ENCODE results near the gene METAP2.
A peak's percentile ranks its signal among the peaks of the same experiment; 100 is the strongest.
"Not testable (repeated sequence)": the region's sequence is repeated elsewhere in the genome, so short reads cannot be mapped to it uniquely, and the experiment has no call there.

METAP2 gene

DNA sequence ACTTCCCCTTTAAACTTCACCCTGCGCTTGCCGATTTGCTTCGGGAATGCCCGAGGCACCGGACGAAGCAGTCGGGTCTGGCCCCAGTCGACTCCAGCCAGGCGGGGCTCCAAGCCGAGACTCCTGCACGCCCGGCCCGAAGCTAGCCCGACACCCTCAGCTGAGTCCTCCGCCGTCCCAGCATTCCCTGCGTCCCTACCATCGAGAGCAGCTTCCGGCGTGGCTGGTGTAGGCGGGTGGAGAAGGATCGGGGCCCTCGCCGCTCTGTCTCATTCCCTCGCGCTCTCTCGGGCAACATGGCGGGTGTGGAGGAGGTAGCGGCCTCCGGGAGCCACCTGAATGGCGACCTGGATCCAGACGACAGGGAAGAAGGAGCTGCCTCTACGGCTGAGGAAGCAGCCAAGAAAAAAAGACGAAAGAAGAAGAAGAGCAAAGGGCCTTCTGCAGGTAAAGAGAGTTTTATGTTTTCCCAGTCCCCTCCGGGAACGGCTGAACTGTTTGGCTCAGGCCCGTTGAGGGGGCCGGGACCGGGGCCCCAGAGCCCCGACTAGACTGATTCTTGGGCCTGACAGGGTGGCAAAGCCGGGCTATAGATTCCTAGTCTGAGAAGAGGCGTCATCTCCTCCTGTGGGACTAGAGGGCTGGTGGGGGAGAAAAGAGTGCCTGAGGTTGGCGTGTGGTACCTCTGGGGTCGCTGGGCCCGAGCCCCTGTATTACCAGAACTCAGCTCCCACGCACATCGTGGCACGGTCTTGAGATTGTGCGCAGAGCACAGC lies at the start of gene METAP2:
Gene METAP2 (plus strand): TSS at position 269 of the 776 bp plus-strand sequence. CDS start 28 bp downstream, at position 297.
- DNase-seq: peak; percentile 75 to 84 (median 82)

DNA sequence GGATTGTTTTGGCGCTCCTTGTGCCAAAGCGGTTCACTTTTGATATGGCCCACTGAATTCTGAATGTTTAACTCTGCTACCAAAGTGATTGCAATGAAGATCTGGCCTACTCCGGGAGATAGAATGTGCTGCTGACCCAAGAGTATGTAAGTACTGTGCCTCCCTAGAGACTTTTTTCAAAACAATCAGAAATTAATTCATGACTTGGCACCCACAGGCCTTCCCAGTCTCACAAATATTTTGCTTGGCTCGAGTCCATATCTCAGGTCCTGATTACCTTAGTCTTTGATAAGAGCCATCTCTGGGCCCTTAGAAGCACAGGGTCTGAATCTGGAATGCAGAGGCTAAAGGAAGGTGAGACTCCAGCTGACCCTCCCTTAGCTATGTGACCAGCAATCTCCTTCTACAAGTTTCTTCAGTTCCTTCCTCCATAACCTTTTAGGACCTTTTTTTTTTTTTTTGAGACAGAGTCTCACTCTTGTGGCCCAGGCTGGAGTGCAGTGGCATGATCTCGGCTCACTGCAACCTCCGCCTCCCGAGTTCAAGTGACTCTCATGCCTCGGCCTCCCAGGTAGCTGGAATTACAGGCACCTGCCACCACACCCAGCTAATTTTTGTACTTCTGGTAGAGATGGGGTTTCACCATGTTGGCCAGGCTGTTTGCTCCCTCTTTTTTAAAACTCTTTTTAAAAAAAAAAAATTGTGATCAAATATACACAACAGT lies 49.5 kb upstream of the METAP2 start:
- no peak for DNase-seq

GRCh38 chr12:95429172-95429510 lies 44.8 kb upstream of the METAP2 start:
- DNase-seq: no peak

DNA sequence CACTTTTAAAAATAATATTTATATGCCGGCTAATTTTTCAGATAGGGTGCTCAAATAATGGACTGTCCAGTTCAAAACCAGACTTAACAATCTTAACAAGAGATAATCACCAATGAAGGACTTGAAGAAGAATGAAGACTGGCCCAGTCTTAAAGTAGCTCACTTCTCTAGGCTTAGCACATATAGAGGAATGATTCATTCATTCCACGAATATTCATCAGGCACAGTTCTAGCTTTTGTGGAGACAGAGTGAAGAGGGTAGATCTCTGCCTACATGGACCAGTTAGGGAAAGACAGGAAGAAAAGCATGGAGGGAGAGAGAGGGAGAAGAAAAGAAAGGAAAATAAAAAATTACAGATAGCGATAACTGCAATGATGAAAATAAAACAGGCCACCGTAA lies 42.8 kb upstream of the METAP2 start:
- DNase-seq: no peak

GRCh38 chr12:95435355-95435754 lies 38.6 kb upstream of the METAP2 start:
- no peak for DNase-seq

GRCh38 chr12:95437565-95437964 lies 36.4 kb upstream of the METAP2 start:
- no peak for DNase-seq

DNA sequence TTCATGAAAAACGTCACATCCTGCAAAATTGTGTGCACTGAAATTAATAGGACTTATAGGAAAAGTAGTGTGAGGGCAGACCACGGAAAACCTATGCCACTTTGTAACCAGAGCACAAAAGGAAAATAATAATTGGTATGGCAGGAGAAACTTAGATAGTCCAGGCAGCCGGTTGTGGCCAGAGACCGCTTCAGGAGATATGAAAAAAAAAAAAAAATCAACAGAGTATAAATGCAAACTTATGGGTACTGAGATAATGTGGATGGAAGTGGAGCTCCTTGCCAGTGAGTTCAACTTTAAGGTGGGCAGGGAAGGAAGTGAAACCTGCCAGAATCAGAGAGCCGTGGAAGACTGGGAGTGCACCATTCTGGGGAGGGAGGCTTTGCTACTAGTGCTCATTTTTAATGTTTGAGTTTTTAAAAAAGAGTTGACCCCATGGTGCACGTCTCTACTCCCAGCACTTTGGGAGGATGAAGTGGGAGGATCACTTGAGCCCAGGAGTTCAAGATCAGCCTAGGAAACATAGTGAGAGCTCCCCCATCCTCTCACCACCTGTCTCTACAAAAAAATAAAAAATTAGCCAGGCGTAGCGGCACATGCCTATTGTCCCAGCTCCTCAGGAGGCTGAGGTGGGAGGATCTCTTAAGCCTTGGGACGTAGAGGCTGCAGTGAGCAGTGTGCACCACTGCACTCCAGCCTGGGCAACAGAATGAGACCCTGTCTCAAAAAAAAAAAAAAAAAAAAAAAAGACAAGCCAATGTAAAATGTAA lies 34.3 kb upstream of the METAP2 start:
- no peak for DNase-seq

DNA sequence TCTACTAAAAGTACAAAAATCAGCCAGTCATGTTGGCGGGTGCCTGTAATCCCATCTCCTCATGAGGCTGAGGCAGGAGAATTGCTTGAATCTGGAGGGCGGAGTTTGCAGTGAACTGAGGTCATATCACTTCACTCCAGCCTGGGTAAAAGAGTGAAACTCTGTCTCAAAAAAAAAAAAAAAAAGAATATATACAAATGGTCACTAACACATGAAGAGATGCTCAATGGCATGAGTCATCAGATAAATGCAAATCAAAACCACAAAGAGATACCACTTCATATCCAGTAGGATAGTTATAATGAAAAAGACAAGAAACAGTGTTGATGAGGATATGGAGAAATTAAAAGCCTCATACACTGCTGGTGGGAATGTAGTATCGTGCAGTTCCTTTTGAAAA lies 33.6 kb upstream of the METAP2 start:
- DNase-seq: no peak

DNA sequence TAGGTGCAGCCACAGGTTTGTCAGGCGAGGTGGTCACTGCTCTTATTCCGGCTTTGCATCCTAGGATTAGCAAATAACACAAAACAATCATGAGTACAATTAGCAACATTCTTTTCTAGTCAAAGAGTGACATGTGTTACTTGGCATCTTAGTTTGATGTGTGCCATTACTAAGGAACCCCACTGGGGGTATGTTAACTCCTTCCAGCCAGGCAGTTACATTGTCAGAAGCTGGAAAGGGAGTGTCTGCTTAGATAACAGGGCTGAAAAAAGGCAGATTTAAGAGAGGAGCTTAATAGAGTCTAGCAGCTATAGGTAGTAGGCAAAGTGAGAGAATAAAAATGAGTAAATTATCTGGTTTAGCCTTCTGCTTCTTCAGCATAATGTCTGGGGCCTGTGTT lies 30.5 kb upstream of the METAP2 start:
- DNase-seq: no peak

- not testable (repeated sequence) for DNase-seq
Measured at GRCh38 chr12:95445099-95445498, 28.9 kb upstream of the METAP2 start.

DNA sequence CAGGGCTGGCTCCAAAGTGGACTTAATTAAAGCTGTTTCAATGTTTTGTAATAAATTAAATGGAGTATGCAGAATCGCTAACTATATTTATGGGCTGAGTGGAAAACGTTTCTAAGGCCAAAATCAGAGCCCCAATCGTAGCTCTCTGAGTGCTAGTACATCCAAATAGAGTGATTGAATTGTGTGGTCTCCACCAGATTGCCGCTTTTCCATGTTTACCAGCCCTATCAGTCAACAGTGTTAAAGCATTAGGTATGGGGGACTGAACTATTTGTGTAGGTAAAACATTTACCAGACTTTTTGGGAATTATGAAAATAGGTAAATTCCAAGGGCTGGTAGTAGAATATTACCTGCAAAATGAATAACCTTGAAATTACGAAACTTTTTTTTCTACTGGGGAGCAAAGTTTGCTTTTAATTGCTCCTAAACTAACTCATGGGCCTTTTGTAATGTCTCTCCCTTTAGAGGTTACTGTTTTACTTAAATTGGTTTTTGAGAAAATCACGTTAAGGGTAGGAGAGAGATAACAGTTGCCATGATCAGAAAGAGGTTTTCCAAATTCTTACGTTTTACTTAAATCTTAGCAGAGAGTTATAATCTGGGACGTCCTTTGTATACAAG lies 28.0 kb upstream of the METAP2 start:
- no peak for DNase-seq

DNA sequence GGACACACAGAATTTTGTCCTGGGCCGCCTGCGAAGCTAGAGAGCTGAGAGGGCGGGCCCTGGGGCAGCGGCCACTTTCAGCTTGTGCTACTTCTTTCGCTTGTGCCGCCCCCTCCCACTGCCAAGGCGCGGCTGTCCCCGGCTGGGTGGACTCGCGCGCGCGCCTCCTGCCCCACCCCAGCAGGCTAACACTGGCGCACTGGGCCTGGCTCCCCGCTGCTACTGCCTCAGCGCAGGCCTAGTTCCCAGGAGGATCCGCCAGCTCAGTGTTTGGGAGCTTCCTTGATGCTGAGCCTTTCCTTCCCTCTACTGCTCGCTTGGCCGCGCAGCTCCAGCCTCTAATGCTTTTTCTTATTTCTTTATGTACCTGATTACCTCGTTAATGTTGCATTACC lies 27.4 kb upstream of the METAP2 start:
- no peak for DNase-seq

DNA sequence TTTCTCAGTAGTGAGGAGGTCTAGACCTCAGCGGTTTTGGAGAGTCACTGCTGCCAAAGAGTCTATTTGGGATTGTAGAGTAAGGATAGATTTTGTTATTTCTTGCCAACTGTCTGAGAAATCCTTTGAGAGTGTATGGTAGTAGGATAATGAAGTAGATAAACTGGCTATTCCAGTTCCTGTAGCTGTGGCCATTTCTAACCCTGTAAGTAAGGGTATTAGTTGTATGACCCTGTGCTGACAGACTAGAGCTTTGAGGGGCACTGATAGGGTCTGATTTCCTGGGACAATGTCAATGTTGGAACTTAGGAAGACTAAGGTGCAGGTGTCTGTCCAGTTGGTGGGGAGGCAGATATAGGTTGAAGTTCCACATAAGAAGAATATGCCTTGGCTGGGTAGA lies 24.3 kb upstream of the METAP2 start:
- DNase-seq: not testable (repeated sequence)

- DNase-seq: not testable (repeated sequence)
Measured at GRCh38 chr12:95452501-95452900, 21.5 kb upstream of the METAP2 start.

DNA sequence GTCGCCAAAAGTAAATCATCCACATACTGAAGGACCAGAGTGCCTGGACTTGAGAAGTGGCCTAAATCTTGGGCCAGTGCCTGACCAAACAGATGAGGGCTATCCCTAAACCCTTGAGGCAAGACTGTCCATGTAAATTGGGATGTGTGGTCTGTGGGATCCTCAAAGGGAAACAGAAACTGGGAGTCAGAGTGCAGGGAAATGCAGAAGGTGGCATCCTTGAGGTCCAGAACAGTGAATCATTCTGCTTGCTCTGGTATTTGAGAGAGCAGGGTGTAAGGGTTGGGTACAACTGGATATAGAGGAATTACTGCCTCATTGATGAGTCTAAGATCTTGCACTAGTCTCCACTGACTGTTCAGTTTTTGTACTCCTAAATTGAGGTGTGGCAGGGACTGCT lies 20.1 kb upstream of the METAP2 start:
- not testable (repeated sequence) for DNase-seq

DNA sequence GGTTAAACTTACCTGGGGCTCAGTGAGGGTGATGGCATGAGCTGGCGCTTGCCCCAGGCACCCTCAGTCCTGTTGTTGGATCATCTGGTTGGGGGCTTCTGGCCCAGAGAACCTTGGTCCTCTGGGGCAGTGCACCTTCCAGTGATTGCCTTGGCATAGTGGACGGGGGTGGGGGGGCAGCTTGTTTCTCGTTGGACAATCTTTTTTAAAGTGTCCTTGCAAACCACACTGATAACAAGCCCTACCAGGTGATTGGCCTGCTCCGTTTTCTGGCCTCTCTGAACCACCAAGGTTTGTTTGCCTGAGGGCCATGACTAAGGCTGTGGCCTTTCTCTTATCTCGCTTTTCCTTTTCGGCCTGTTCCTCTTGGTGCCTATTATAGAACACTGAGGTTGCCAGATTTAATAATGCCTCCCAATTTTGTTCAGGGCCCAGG lies 19.2 kb upstream of the METAP2 start:
- not testable (repeated sequence) for DNase-seq

DNA sequence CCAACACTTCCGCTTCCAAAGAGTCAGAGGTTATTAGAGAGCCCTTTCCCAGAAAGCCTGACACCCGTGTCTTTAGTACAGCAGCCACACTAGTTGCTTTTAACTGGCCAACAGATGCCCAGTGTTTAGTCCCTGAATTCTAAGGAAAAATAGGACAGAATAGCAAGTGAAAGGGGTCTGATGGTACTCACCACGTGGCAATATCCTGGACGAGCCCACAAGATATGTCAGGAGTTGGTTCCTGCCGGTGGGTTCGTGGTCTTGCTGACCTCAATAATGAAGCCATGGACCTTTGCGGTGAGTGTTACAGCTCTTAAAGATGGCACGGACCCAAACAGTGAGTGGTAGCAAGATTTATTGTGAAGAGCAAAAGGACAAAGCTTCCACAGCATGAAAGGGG lies 16.3 kb upstream of the METAP2 start:
- not testable (repeated sequence) for DNase-seq

- DNase-seq: no peak
Measured at GRCh38 chr12:95458761-95459160, 15.2 kb upstream of the METAP2 start.

GRCh38 chr12:95459310-95459709 lies 14.6 kb upstream of the METAP2 start:
- DNase-seq: no peak

DNA sequence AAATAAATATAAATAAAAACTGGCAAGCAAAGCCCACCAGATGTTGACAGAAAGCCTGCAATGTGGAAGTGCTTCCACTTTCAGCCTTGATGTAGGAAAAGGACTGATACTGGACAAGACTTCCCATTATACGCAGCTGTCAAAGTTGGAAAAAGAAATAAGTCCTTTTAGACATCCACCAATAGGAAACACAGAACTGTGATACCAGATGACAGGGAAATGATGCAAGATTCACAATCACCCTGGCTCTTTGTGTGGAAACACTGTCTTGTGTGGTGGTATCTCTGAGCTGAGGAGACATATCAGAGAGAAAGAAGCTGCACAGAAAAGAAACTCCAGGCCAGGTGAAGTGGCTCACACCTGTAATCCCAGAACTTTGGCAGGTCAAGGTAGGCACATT lies 13.8 kb upstream of the METAP2 start:
- no peak for DNase-seq

DNA sequence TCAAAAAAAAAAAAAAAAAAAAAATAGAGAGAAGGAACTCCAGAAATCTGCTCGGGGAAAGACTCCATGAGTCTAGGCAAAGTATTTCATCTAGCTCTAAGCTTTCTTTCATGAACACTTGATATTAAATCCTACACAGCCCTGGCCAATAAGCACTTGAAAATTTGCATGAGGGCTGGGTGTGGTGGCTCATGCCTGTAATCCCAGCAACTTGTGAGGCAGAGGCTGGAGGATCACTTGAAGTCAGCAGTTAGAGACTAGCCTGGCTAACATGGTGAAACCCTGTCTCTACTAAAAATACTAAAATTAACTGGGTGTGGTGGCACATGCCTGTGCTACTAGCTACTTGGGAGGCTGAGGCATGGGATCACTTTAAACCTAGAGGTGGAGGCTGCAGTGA lies 13.1 kb upstream of the METAP2 start:
- DNase-seq: no peak

DNA sequence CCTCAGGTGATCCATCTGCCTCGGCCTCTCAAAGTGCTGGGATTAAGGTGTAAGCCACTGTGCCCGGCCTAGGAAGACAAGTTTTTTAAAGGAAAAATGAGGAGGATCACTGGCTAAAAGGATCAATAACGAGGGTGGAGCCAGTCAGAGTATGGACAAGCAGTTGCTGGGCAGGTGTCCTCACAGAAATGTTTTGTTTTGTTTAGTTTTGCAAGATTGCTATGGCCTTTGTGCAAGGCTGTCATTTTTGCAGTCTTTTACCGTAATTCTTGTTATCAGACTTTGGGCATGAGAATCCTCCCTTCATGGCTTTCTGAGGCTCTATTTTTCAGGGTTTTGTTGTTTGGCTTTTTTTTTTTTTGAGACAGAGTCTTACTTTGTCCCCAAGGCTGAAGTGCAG lies 11.9 kb upstream of the METAP2 start:
- no peak for DNase-seq

GRCh38 chr12:95462551-95462950 lies 11.4 kb upstream of the METAP2 start:
- DNase-seq: no peak

Data from activated CD4-positive, CD25-positive, alpha-beta regulatory T cell (primary cell).